AG04450 (cell line): ENCODE data around the gene PMM2. TPM values are rescaled to one million over a fixed set of nuclear protein-coding genes. Genes with fewer than 3 reads are reported as not detected.

Experiments used
- CTCF ChIA-PET: fragments of 300-600, 350-600 bp; formaldehyde crosslinking; extraction: SDS; loops from one replicate; lab custom pipeline; 2022; ENCODE audit warnings: antibody characterized with exemption, inconsistent platforms; lab: Charles Lee
- POLR2A ChIA-PET: fragments of 350-600 bp; formaldehyde crosslinking; extraction: SDS; loops from one replicate; lab custom pipeline; 2021; ENCODE audit warnings: antibody characterized with exemption, inconsistent platforms; lab: Yijun Ruan, JAX
- DNase-seq: peaks from one replicate; pipeline ENCODE4 v3.0.0-alpha.2; 2011; ENCODE audit warnings: low read depth, low spot score
- H3K27ac ChIP-seq: one replicate; pipeline ENCODE4 v1.5.1; 2012; ENCODE audit warnings: low read depth, low read length, control low read depth
- H3K27me3 ChIP-seq: one replicate; pipeline ENCODE4 v1.6.0; 2012; ENCODE audit warnings: low read length; ENCODE audit not compliant: control insufficient read depth, insufficient read depth
- H3K4me3 ChIP-seq: 2 replicates; pipeline ENCODE4 v1.5.1; 2011; ENCODE audit warnings: mild to moderate bottlenecking, low read depth, low read length, control low read depth
- H3K9me3 ChIP-seq: 2 replicates; pipeline ENCODE4 v1.5.1; 2012; ENCODE audit warnings: low read length; ENCODE audit not compliant: control insufficient read depth, insufficient read depth
- CTCF ChIP-seq: IDR thresholded peaks from 2 replicates; pipeline ENCODE4 v1.5.1; 2011; ENCODE audit warnings: low read depth, low read length, control low read depth, inconsistent platforms
- polyA plus RNA-seq: library from polyadenylated mRNA; depleted of rRNA; stranded (reverse); fragments of >200 nt; gene quantifications from 2 replicates; pipeline ENCODE4 v1.2.3, GENCODE V29; 2011

Gene PMM2
- polyA plus RNA-seq, 1 experiment, result 37.0 TPM

- H3K27me3 ChIP-seq, result no peaks in the 10 kb centered on the region
- POLR2A ChIA-PET, result interaction anchor here (0.5 to 3.3 kb wide), 4 partner anchors 9 to 259 kb away, joined by 3 to 13 read pairs (median 4); partner anchors contain the start of gene CARHSP1
- peak overlapping the region; percentile 65 for H3K27ac ChIP-seq
Observed at GRCh38 chr16:8850279-8850885, 52.7 kb downstream of the PMM2 start.

GRCh38 chr16:8851761-8852403 is 54.2 kb downstream of the PMM2 start:
- ChIA-PET POLR2A (interaction anchor here (3.3 kb wide), 1 partner anchor 17 kb away, joined by 13 read pairs; the partner anchor contains the start of gene CARHSP1), CTCF (interaction anchor here (1.1 to 4.5 kb wide), 3 partner anchors 10 to 28 kb away, joined by 4 to 17 read pairs (median 6); no protein-coding TSS in a partner anchor)
- H3K9me3 ChIP-seq, result no peaks in the 10 kb centered on the region
- no peak for DNase-seq
- H3K27me3 ChIP-seq, result no peaks in the 10 kb centered on the region
- no peak overlapping the region for H3K4me3 ChIP-seq
- no peak overlapping the region for H3K27ac ChIP-seq
- TF ChIP-seq CTCF, result no peak

More at GRCh38 chr16:8850279-8850885, 52.7 kb downstream of the PMM2 start:
- Histone ChIP-seq H3K9me3 (no peaks in the 10 kb centered on the region), H3K4me3 (no peak overlapping the region)
- CTCF ChIA-PET, result interaction anchor here (0.9 to 1.2 kb wide), 2 partner anchors 30 to 158 kb away, joined by 3 to 6 read pairs; no protein-coding TSS in a partner anchor
- TF ChIP-seq CTCF, result no peak
- no peak for DNase-seq

GRCh38 chr16:8852534-8852933 is 54.9 kb downstream of the PMM2 start:
- H3K27me3 ChIP-seq, result no peaks in the 10 kb centered on the region
- no peaks in the 10 kb centered on the region for H3K9me3 ChIP-seq
- DNase-seq, result no peak
- no peak for TF ChIP-seq CTCF
- ChIA-PET CTCF (interaction anchor here (0.6 to 4.5 kb wide), 3 partner anchors 9 to 28 kb away, joined by 3 to 17 read pairs (median 6); no protein-coding TSS in a partner anchor), POLR2A (no interaction called here)
- H3K27ac ChIP-seq, result peak overlapping the region; percentile 21
- H3K4me3 ChIP-seq, result no peak overlapping the region

- no peaks in the 10 kb centered on the region; the same call in 1 of the 2 replicates for H3K9me3 ChIP-seq
- no peak for TF ChIP-seq CTCF
- no peak for DNase-seq
- no peaks in the 10 kb centered on the region for H3K27me3 ChIP-seq
- no peak overlapping the region for H3K27ac ChIP-seq
- POLR2A ChIA-PET, result interaction anchor here (1.8 kb wide), 1 partner anchor 16 kb away, joined by 7 read pairs; the partner anchor contains the start of gene CARHSP1
- CTCF ChIA-PET, result interaction anchor here (0.6 to 4.5 kb wide), 4 partner anchors 9 to 156 kb away, joined by 3 to 17 read pairs (median 4); no protein-coding TSS in a partner anchor
- H3K4me3 ChIP-seq, result no peak overlapping the region
Observed at GRCh38 chr16:8853150-8853549, 55.5 kb downstream of the PMM2 start.
